Suppressor macrophage (primary cell): ENCODE measurements around the gene ERN1.

Experiments
- DNase-seq, 4 experiments: peaks; one replicate each; pipeline ENCODE4 v3.0.0-alpha.2; 2020 to 2022

ERN1 gene

GRCh38 chr17:64083563-64084085, 46.3 kb downstream of the ERN1 start:
- no peak for DNase-seq

GRCh38 chr17:64083093-64083492, 46.9 kb downstream of the ERN1 start:
- DNase-seq: no peak

GRCh38 chr17:64081802-64082799, 47.8 kb downstream of the ERN1 start:
- DNase-seq: peak in 3 of 4 experiments; percentile 29 to 63 (median 52)

- no peak for DNase-seq
Measured at GRCh38 chr17:64080174-64080618, 49.7 kb downstream of the ERN1 start.

- DNase-seq: peak; percentile 83 to 90 (median 88)
Measured at GRCh38 chr17:64077379-64077778, 52.6 kb downstream of the ERN1 start.

GRCh38 chr17:64075913-64076312, 54.0 kb downstream of the ERN1 start:
- DNase-seq: peak in 2 of 4 experiments; percentile 46 to 53

GRCh38 chr17:64074704-64075426, 55.1 kb downstream of the ERN1 start:
- peak in 3 of 4 experiments; percentile 45 to 82 (median 77) for DNase-seq

- peak; percentile 58 to 89 (median 80) for DNase-seq
Measured at GRCh38 chr17:64073771-64074703, 55.9 kb downstream of the ERN1 start.

- no peak for DNase-seq
Measured at GRCh38 chr17:64071111-64071510, 58.8 kb downstream of the ERN1 start.

GRCh38 chr17:64070213-64070612, 59.7 kb downstream of the ERN1 start:
- no peak for DNase-seq

- DNase-seq: no peak
Measured at GRCh38 chr17:64069143-64069542, 60.8 kb downstream of the ERN1 start.

- DNase-seq: peak in 2 of 4 experiments; percentile 42 to 49
Measured at GRCh38 chr17:64067657-64068056, 62.3 kb downstream of the ERN1 start.

GRCh38 chr17:64066716-64067115, 63.2 kb downstream of the ERN1 start:
- DNase-seq: no peak

- no peak for DNase-seq
Measured at GRCh38 chr17:64065161-64065560, 64.8 kb downstream of the ERN1 start.

- no peak for DNase-seq
Measured at GRCh38 chr17:64064331-64064730, 65.6 kb downstream of the ERN1 start.

- DNase-seq: peak; percentile 18 to 46 (median 33)
Measured at GRCh38 chr17:64063766-64064224, 66.1 kb downstream of the ERN1 start.

- peak in 3 of 4 experiments; percentile 28 to 43 (median 40) for DNase-seq
Measured at GRCh38 chr17:64063088-64063487, 66.9 kb downstream of the ERN1 start.

- peak; percentile 43 to 84 (median 59) for DNase-seq
Measured at GRCh38 chr17:64061178-64061898, 68.6 kb downstream of the ERN1 start.

- DNase-seq: peak; percentile 52 to 70 (median 65)
Measured at GRCh38 chr17:64060331-64060730, 69.6 kb downstream of the ERN1 start.

- DNase-seq: peak in 2 of 4 experiments; percentile 26 to 28
Measured at GRCh38 chr17:64059756-64060155, 70.2 kb downstream of the ERN1 start.

- DNase-seq: no peak
Measured at GRCh38 chr17:64058621-64059020, 71.3 kb downstream of the ERN1 start.
